IPS-18c (cell line): ENCODE data around the gene MRPL36.

Experiments used
- H3K4me3 ChIP-seq: 2 replicates; pipeline ENCODE4 v1.7.0; 2013; ENCODE audit warnings: low read depth, mild to moderate bottlenecking, low read length, moderate library complexity; ENCODE audit not compliant: insufficient read depth
- H3K9me3 ChIP-seq: one replicate; pipeline ENCODE4 v1.6.1; 2013; ENCODE audit warnings: mild to moderate bottlenecking, low read length, moderate library complexity; ENCODE audit not compliant: control insufficient read depth, insufficient read depth

Gene MRPL36

DNA sequence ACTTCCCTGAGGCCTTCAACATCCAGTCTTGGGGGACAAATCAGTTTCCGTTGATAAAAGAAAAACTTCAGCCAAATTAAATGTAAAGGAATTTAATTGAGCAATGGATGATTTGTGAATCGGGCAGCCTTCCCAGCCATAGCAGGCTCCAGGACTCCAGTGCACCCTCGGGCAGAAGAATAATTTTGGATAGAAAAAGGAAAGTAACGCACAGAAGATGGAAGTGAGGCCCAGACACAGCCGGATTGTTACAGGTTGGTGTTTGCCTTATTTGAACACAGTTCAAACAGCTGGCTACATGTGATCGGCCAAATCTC is 19.1 kb downstream of the MRPL36 start:
- no peak overlapping the region for H3K4me3 ChIP-seq
- H3K9me3 ChIP-seq = no peaks in the 10 kb centered on the region

DNA sequence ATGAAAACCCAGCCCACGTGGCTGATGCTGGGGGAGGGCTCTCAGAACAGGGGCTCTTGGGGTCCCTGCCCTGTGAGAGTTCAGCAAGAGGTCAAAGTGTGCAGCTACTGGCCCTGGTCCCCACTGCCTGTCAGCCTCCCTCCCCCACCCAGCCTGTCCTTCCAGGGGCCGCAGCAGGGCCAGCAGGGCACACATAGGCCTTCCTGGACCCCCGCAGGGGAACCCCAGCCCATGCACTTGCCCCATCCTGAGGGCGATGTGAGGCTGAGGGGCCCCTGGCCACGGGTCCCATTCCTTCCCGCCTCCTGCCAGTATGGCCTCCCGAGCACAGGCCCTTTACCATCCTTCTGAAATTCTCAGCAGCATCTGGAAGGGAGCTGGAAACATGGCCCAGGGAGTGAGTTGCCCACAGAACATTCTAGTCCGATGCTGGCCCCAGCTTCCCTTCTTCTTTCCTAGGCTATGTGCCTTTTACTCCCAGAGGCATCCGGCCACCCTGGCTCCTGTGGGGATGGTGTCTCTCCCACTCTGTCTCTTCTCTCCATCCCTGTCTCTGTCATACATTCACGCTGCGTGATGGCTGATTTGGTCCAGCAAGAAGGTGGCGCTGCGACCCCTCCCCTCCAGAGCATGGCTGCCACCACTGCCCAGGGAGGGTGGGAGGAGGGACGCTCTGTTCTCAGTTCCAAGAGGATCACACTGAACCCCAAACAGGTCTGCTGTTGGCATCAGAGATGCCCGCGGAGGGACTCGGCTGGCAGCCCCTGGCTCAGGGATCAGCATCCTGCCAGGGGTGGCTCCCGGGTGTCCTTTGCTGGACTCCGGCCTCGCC is 19.6 kb downstream of the MRPL36 start:
- H3K9me3 ChIP-seq = no peaks in the 10 kb centered on the region
- no peak overlapping the region for H3K4me3 ChIP-seq

DNA sequence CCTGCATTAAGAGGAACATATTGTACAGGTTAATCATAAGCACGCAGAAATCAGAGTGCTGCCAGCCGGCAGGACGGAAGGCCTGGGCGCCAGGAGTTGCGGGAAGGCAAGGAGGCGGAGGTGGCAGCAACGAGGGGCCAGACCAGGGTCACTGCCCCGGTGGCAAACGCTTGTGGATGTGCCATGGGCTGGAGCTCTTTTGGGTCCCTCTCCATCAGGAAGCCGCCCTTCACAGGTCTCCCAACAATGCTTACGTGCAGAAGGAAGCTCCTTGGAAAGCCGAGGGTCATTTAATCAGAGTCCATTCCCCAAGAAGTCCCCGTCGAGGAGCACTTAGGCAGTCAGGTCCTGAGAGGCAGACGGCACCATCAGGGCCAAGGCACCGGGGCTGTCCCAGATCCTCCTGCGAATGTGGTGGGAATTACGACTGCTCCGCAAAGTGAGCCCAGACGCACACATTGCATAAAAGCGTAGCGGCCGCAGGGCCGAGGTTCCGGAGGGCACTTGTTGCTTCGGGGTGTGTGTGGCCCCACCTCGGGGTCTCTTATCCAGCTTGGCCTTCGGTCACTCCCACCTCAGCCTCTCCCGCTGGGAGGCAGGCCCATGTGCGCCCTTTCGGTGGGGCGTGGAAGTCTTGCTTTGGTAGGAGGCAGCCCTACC is 20.5 kb downstream of the MRPL36 start:
- H3K9me3 ChIP-seq = no peaks in the 10 kb centered on the region
- no peak overlapping the region for H3K4me3 ChIP-seq

DNA sequence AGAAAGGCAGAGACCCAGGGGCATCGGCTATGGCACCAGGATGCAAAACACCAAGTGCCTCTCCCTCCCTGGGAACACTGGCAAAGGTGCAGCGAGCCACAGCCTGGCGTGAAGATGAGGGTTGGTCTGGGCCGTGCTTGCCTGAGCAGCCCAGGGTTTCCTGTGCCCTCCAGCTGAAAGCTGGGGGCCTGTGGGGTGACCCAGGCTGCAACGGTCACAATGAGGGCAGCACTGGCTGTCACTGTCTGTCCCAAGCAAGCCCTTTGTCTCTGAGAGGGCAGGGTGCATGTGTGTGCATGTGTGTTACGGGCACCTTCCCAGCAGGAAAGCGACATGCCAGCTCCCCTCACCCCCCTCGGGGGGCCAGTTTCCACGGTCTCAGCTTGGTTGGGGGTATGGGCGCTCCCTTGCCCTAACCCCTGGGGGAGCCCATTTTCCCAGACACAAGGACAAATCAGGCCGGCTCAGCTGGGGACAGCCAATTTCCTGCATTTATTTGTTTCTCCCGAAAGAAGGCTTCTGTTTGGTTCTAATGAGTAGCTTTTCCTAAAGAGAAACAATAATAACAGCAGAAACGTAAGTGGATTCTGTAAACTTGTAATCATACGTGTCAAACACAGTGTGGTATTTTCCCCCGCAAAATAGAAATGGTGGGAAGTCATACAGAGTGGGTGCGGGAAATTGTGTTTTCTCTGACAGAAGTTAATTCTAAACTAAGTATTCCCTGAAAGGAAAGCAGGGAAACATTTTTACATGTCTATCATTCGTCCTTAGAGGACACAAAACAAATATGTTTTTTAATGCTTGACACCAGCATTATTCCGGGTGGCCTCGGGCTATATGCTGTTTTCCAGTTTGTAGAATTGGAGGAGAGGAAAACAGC is 21.3 kb downstream of the MRPL36 start:
- H3K4me3 ChIP-seq = no peak overlapping the region
- H3K9me3 ChIP-seq = no peaks in the 10 kb centered on the region

DNA sequence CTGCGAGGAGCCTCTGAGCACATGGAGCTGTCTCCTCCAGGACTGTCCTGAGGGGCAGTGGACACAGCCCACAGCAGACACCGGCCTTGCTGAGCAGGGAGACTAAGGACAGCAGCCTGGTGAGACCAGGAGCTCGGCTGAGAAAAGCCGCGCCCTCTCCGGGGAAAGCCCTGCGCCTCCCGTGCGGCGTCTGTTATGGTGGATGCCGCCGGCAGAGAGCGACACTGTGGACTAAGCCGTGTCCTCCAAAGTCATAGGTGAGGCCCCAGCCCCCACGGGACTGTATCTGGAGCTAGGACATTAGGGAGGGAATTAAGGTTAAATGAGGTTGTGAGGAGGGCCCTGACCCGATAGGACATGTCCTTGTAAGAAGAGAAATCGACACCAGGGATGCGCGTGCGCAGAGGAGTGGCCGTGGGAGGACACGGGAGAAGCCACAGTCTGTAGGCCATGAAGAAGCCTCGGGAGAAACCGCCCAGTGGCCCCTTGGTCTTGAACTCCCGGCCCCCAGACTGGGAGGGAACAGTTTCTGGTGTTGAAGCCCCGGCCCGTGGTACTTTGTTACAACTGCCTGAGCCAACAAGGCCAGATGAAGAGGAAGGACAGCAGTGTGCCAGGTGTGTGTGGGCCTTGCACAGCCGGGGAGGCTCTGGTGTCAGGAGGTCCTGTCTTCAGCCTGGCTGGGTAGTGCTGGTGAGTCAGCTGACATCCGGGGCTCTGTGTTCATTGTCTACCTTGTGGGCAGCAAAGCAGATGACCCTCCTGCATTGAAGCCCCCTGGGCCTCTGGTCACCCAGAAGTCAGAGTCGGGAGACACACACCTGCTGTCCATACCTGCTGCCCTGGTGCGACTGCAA is 22.1 kb downstream of the MRPL36 start:
- Histone ChIP-seq H3K4me3 (no peak overlapping the region), H3K9me3 (no peaks in the 10 kb centered on the region)

DNA sequence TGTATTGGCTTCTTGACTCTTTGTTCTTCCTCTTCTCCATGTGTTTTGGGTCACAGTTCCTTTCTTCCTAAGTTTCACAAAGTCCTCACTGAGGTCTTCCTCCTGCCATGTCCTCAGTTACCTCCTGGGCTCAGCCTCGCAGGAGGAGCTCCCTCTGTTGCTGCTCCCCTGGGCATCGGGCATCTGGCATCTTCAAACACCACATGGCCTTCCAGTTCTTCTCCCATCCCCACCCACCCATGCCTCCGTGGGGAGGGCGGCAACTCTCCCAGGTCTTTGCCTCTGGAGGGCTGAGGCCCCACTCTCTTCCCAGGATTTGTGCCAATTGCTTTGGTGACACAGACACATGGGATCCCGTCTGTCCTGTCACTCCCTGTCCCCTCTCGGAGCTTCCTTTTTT is 22.8 kb downstream of the MRPL36 start:
- H3K4me3 ChIP-seq = no peak overlapping the region
- no peaks in the 10 kb centered on the region for H3K9me3 ChIP-seq

DNA sequence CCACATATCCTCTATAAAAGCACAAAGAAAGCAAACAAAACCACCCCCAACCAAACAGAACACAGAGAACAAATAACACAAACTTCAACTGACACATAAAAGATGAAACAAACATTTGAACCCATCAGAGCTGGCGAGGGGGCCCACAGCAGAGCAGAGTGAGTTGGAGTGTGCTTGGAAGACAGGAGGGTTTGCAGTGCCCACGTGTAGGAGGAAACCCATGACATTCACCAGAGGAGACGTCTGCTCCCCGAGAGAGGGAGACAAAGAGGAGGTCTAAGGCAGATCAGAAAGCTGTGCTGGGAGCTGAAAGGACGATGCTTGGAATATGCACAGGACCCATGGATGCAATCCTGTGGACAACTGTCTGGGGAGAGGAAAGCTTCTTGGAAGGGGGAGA is 27.0 kb downstream of the MRPL36 start:
- H3K4me3 ChIP-seq = no peak overlapping the region
- H3K9me3 ChIP-seq = no peaks in the 10 kb centered on the region

DNA sequence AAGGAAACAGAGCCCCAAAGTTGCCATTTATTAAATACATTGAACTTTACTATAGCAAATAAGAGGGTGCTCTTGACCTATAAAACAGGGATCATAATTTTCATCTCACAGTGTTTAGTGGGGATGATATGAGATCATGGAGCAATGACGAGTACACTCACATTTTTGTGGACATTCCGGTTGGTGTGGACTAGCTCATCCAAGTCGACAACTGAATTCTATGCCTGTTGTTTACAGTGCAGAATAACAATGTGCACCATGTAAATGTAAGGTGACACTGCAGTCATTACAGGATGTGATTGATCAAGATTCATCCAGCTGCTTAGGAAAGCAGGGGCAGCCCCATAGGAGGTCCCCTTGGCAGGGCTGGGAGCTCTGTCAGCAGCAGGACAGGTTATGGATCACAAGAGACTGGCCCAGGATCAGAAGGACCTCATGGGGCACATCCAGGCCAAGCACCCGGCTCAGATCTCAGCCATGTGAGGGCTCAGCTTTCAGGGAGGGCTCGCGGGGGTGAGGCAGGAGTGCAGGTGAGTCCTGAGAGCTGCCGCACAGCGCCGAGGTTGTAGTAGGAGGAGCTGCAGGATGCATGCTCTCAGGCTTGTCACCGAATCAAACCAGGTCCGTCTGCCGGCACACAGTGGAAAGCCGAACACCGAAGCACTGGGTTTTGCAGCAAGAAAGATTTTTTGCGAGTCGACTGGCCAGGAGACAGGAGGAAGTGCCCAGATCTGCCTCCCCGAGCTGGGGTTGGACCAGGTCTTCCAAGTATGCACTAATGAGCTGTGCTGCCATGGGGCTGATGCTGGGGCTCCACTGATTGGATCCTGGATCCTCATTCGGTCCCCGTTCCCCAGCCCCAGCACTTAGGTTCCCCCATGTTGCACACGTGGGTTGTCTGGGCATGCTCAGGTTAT is 28.2 kb downstream of the MRPL36 start:
- Histone ChIP-seq H3K9me3 (no peaks in the 10 kb centered on the region), H3K4me3 (no peak overlapping the region)

DNA sequence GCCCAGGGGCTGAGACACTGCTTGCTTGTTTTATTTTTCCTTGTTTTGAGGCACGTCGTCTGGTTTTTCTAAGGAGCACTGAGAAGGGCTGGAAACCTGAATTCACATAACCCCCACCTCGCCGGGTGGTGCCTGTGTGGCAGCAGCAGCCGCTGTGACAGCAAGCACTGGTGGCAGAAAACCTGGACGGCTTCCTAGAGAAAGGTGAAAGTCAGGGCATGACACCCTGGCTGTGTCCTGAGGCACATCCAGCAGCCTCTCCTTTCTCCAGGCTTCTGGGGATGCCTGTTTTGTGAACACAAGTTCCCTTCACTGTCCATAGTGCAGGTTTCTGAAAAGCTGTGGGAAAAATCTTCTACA is 29.2 kb downstream of the MRPL36 start:
- Histone ChIP-seq H3K4me3 (no peak overlapping the region), H3K9me3 (no peaks in the 10 kb centered on the region)

DNA sequence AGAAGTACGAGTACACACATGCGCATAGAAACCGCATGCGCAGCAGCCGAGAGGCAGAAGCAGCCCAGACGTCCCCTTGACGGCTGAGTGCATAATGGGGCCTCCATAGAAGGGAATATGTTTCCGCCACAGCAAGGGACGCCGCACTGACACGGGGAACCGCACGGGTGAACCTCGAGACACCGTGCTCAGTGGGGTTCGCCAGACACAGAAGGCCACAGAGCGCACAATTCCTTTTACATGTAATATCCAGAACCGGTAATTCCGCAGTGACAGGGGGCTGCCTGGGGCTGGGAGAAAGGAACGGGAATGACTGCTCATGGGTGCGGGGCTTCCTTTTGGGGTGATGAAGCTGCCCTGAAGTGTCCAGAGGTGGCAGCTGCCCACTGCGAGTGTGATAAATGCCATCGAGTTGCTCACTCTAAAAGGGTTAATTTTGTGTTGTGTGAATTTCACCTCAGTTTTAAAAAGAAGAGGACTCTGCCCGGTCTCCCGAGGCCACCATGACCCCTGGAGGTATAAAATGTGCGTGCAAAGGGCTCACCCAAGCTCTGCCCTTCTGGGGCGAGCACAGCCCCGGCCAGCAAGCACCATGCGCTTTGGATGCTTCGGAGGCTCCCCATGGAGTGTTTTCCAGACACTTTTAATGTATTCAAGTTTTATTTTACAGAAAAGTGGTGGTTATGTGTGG is 29.7 kb downstream of the MRPL36 start:
- H3K4me3 ChIP-seq = no peak overlapping the region
- no peaks in the 10 kb centered on the region for H3K9me3 ChIP-seq

DNA sequence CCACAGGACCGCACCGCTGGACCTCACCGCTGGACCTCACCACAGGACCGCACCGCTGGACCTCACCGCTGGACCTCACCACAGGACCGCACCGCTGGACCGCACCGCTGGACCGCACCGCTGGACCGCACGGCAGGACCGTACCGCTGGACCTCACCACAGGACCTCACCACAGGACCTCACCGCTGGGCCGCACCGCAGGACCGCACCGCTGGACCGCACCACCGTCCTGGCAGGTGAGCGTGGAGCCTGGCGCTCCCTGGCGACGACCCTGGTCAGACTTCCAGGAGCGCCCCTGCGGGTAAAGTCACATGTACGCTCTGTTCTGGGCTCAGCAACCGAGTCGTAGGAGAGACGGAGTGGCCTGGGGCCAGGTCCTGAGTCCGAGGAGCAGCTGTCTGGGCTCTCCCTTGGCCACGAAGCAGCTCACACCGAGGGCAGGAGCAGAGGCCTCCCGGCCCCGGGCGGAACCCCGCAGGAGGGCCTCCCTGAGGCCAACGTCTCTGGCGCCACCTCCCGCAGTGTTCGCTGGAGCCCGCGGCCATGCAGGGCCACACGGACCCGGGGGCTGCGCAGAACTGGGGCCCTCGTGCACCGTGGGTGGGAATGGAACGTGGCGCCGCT is 30.5 kb downstream of the MRPL36 start:
- Histone ChIP-seq H3K4me3 (no peak overlapping the region), H3K9me3 (no peaks in the 10 kb centered on the region)

DNA sequence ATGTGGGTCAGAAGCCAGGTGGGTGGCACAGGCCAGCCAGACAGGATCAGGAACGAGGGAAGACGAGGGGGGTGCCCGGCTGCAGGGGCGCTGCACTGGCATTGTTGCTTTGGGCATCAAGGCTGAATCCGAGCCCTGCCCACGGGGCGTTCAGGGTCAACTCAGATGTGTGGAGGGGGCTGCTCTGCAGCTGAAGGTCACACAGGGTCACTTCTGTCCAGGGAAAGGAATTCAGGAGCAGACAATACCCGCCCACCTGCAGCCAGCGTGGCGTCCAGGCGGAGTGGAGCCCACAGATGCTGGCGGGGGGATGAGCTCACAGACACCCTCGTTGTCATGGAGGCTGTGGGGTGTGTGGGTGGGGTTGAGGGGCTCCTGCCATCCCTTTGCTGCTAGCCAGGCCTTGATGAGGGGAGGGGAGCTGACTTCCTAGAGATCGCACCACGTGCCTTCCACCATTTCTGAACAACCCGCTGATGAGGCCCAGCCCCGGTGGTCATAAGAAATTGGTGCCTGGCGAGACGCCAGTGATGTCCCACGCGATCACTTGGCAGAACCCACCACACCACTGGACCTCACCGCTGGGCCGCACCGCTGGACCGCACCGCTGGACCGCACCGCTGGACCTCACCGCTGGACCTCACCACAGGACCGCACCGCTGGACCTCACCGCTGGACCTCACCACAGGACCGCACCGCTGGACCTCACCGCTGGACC is 31.2 kb downstream of the MRPL36 start:
- no peaks in the 10 kb centered on the region for H3K9me3 ChIP-seq
- H3K4me3 ChIP-seq = no peak overlapping the region

DNA sequence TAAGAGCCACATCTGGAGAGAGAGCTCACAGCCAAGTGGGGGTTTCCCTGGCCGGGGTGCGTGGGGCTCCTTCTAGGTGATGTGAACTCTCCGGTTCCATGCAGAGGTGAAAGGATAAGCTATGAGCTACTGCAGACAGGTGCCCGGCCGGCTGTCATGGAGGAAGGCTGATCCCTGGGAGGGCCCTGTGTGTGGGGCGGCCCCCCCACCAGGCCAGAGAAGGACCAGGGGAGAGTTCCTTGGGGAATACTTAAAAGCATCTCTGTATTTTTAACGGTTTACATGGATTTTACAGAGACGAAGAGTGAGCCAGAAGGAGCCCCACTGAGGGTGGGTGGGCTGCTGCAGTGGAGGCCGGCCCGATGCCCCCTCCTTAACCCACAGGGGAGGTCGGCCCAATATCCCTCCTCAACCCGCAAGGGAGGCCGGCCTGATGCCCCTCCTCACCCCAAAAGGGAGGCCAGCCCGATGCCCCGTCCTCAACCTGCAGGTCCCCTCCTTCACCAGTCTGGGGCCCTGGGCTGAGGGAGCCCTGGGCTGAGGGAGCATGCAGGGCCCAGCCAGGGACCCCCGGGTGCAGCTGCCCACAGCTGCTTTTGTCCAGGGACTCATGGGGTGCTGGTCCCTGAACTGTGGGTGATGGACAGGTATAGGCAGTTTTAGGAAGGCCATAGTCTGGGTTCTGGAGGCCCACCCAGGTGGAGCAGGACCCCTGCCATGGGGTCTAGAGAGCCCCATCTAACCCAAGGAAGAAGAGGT is 31.9 kb downstream of the MRPL36 start:
- H3K9me3 ChIP-seq = no peaks in the 10 kb centered on the region
- H3K4me3 ChIP-seq = no peak overlapping the region

DNA sequence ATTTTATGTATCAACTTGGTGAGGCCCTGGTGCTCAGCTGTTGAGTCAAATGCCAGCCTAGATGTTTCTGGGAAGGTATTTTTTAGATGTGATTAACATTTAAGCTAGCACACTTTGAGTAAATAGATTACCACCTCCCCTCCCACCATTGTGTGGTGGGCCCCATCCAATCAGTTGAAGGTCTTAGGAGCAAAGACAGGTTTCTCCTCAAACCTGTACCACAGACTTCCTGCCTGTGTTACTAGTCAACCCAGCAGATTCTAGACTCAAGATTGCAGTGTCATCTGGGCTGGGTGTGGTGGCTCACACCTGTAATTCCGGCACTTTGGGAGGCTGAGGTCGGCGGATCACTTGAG is 33.8 kb downstream of the MRPL36 start:
- Histone ChIP-seq H3K4me3 (no peak overlapping the region), H3K9me3 (no peaks in the 10 kb centered on the region)
